EH (cell line): ENCODE measurements around the gene ZBP1.

ENCODE experiments used
- DNase-seq: peaks from one replicate; pipeline ENCODE4 v3.0.0-alpha.2; 2015; ENCODE audit warnings: low read depth

Gene ZBP1

GRCh38 chr20:57570145-57570850 is 49.9 kb downstream of the ZBP1 start:
- DNase-seq: no peak

- no peak for DNase-seq
These were observed 51.3 kb downstream of the ZBP1 start for GRCh38 chr20:57568960-57569359.

GRCh38 chr20:57568088-57568896 is 51.9 kb downstream of the ZBP1 start:
- no peak for DNase-seq

GRCh38 chr20:57567471-57568079 is 52.7 kb downstream of the ZBP1 start:
- no peak for DNase-seq

GRCh38 chr20:57566803-57567459 is 53.3 kb downstream of the ZBP1 start:
- DNase-seq: no peak

DNA sequence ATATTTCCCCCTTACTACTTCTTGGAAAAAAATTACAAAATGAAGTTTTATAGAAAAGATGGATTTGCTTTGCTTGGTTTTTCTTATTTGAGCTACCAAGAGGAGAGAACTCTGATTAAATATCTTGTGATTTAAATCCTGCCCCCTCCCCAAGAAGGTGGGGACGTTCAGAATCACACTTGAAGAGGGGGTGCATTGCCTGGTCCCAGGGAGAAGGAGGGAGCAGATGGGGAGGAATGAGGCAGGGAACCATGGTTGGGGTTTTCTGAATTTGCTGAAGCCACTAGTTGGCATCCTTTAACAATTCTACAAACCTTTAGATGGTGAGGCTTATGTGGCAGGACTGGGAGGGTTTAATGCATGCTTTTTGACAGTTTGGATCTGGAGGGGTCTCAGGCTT is 53.8 kb downstream of the ZBP1 start:
- no peak for DNase-seq

- no peak for DNase-seq
These were observed 55.1 kb downstream of the ZBP1 start for GRCh38 chr20:57564951-57565642.

DNA sequence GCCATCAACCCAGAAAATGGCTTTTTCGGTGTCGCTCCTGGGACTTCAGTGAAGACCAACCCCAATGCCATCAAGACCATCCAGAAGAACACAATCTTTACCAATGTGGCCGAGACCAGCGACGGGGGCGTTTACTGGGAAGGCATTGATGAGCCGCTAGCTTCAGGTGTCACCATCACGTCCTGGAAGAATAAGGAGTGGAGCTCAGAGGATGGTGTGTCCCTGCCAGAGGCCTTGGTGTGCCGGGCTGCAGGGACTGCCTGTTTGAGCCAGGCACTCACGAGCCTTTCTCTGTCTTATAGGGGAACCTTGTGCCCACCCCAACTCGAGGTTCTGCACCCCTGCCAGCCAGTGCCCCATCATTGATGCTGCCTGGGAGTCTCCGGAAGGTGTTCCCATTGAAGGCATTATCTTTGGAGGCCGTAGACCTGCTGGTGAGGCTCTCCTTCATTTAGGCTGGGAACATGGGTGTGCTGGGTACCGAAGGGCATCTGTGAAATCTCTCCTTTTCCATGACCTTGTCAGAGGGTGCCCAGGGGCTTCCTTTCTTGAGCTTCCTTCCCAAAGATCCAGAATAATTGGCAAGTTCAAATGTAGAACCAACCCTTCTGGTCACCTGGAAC is 55.9 kb downstream of the ZBP1 start:
- DNase-seq: no peak

GRCh38 chr20:57563522-57563921 is 56.7 kb downstream of the ZBP1 start:
- no peak for DNase-seq

DNA sequence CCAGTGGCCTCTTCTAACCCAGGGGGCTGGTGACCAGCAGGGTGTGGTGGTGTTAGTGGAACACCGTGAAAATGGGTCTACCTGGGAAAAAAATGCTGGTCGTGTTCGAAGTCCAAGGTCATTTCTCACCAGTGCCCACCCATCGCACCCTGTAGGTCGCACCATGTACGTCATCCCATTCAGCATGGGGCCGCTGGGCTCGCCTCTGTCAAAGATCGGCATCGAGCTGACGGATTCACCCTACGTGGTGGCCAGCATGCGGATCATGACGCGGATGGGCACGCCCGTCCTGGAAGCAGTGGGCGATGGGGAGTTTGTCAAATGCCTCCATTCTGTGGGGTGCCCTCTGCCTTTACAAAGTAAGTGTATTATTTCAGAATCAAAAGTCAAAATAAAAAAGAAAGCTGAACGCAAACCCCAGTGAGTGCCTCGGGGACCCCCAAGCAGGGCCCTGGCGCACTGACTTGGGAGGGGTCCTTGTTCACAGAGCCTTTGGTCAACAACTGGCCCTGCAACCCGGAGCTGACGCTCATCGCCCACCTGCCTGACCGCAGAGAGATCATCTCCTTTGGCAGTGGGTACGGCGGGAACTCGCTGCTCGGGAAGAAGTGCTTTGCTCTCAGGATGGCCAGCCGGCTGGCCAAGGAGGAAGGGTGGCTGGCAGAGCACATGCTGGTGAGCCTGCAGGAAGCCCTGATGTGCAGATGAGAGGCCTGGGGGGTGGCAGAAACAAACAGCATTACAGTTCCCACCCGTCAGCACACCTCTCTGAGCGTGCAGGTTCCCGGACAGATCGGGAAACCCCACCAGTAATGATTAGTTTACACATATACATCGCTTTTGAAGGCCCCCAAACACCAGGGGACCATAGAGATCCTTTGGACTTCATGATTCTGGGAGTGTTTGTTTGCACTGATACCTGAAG is 57.4 kb downstream of the ZBP1 start:
- no peak for DNase-seq

DNA sequence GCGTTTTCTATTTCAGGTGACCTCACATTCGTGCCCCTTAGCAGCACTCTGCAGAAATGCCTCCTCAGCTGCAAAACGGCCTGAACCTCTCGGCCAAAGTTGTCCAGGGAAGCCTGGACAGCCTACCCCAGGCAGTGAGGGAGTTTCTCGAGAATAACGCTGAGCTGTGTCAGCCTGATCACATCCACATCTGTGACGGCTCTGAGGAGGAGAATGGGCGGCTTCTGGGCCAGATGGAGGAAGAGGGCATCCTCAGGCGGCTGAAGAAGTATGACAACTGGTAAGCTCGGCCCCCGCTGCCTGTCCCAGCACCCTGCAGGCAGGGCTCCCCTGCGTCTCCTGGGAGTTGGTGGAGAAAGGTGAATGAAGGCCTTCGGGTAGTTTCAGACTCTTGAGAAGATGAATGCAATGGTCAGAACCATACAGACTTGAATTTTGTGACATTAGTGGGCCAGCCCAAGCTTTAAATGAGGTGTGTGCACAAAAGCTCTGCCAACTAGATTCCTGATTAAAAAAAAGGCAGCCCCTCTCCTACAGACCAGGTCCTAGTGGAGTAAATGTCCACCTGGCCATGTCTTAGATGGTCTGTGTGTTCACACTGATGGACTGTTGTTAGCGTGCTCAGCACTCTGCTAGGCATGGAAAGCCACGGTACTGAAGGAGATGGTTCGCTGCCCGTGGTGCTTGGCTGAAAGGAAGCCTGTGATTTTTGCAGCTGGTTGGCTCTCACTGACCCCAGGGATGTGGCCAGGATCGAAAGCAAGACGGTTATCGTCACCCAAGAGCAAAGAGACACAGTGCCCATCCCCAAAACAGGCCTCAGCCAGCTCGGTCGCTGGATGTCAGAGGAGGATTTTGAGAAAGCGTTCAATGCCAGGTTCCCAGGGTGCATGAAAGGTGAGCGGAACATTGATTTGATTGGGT is 58.6 kb downstream of the ZBP1 start:
- no peak for DNase-seq

DNA sequence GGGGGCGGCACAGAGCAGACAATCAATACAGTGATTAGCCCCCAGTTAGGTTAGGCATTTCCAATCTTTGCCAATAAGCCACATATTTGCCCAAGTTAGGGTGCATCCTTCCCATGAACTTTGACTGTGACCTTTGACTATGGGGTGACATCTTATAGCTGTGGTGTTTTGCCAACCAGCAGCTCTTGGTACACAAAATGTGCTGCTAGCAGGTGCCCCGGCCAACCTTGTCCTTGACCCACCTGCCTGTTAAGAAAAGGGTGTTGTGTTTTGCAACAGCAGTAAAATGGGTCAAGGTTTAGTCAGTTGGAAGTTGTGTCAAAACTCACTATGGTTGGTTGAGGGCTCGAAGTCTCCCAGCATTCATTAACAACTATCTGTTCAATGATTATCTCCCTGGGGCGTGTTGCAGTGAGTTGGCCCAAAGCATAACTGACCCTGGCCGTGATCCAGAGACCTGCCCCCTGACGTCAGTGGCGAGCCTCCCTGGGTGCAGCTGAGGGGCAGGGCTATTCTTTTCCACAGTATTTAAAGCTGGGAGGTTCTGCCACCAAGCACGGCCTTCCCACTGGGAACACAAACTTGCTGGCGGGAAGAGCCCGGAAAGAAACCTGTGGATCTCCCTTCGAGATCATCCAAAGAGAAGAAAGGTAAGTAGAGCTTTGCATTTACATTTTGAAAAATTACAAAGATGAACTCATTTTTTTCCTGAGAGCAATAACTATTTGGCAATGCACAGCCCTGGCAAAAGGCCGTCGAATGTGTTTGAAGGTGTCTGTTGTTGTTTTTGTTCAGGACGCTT is 59.5 kb downstream of the ZBP1 start, which contains the start of gene PCK1:
TSS of gene PCK1 (plus strand) at position 557 of the 802 bp plus-strand sequence. CDS start 302 bp downstream, outside the sequence.
- peak; percentile 11 for DNase-seq

DNA sequence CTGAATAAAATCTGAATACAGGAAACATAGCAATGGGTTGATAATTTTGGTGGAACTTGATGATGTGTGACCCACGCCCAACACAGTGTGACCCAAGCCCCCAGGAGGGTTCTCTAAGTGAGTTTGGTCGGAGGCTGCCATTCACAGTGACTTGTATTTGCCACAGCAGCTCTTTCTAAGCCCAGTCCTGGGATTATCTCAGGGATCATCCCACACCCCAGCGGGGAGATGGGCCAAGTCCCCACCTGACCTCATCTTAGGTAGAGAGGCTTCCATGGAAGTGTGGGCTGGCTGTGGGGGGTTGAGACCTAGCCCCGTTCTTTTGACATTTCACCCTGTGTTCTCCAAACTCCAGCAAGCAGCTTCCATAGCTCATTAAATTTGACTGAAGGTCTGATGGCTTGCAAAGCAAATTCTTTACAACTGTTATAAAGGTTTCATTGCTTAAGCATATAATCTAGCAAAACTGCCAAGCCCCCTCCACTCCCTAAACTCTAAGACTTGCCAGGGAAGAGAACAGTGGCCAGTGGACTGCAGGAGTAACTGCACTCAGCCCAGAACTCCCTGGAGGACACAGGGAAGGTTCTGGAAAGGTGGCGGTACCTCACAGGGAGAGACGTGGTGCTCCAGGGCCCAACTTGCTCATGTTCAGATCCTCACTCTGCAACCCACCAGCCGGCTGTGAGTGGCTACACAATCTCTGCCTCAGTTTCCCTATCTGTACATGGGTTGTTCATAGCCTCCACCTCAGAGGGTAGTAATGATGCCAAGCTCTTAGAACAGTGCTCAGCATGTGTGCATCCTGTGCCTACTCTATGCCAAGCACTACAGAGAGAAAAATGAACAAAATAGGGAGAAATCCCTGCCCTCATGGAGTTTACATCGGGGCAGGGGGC is 60.3 kb downstream of the ZBP1 start:
- DNase-seq: no peak

GRCh38 chr20:57559289-57559634 is 61.0 kb downstream of the ZBP1 start:
- no peak for DNase-seq

- no peak for DNase-seq
These were observed 61.5 kb downstream of the ZBP1 start for GRCh38 chr20:57558614-57559288.

DNA sequence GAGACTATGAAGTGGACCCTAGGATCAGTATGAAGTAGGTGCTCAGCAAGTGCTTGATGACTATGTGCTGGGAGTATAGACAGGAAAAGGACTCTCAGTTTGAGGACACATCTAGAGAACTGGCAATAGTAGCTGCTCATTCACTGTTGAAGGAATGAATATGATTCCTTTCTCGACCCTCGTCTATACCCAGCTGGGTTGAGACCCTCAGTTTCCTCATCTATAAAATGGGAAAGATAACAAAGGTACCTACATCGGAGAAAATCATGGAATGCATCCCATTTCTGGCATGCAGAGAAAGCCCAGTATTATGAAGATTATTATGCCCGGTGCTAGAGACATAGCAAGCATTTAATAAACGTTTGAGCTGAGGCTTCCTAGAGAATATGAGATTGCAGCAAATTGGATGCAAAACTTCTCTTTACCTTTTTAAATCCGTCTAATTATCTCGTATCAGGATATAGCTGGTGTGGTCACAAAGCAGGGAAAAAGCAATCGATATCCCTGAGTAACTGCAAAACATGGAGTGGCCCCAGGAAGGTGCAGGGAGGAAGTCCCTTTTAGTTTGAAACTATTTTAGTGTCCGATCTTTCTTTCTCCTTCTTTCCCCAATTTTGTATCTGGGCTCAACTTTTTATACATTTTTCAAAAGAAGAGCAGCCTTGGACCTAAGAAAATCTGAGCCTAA is 62.2 kb downstream of the ZBP1 start:
- no peak for DNase-seq
